IMR-90 (cell line): ENCODE measurements around the gene CPA4. TPM values are rescaled to one million over a fixed set of nuclear protein-coding genes. Genes with fewer than 3 reads are reported as not detected.

Experiments
- CTCF ChIP-seq: conservative IDR thresholded peaks from 2 replicates; pipeline ENCODE4 v1.5.1; 2012; ENCODE audit warnings: mild to moderate bottlenecking, low read depth, low read length, improper control_type of control experiment
- MXI1 ChIP-seq: IDR thresholded peaks from 2 replicates; pipeline ENCODE4 v1.6.1; 2012; ENCODE audit warnings: low read depth, mild to moderate bottlenecking, low read length, moderate library complexity, borderline replicate concordance
- RAD21 ChIP-seq: IDR thresholded peaks from 2 replicates; pipeline ENCODE4 v1.6.1; 2012; ENCODE audit warnings: low read length, improper control_type of control experiment
- polyA plus RNA-seq, 3 experiments: library from polyadenylated mRNA; depleted of rRNA; stranded (reverse); fragments of >200 nt; gene quantifications; 2 replicates each; pipeline ENCODE4 v1.2.3, GENCODE V29; 2012; ENCODE audit warnings: low replicate concordance in 1 of 3
- total RNA-seq: library from RNA; depleted of rRNA; stranded (reverse); fragments of >200 nt; gene quantifications from 2 replicates; pipeline ENCODE4 v1.2.3, GENCODE V29; 2012

Gene CPA4
- total and polyA plus RNA-seq, 2 of the 4 experiments (the other 2 are of a cell fraction): 316 to 365 TPM

DNA sequence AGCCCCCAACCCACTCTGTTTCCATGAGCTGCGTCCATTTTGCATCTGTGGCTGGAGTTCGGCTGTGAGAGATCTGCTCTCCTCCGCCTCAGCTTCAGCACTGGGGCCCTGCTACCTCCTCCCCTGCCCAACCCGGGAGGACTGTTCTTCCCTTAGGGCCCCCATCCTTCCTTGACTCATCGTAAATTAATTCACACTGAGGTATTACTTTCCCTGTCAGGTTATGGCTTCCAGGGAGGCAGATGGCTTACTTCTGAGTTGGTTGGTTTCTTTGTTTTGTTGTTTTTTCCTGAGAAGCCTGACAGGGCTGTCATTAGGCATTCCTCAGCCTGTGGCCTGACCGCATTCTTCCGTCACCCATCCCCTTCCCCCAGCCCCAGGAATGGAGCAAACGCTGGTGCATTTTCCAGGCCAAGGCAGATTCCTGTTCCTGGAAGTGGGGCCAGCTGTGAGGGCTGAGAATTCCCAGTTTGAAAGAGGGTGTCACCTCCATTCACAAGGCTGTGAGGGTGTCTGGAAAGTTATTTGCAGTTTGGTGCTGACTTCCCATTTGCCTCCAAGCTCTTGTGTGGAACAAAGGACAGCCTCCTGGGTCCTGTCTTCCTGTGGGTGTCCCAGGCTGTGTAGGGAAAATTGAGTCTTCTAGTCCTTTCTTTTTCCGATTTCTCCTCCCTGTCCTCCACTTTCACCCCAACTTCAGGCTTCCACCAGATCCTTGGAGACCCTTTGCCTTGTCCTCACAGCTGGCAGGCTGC lies 63.3 kb downstream of the CPA4 start (continued):
- TF ChIP-seq CTCF: no peak
- peak; percentile 30; the same call in 1 of the 2 replicates for TF ChIP-seq RAD21
- no peak for TF ChIP-seq MXI1
